Measurements from ENCODE around the gene LCN12.

Gene LCN12

GRCh38 chr9:136970361-136970760, 18.3 kb downstream of the LCN12 start:
- TF ChIP-seq CTCF (IDR thresholded peaks at IDR 0.05; ENCODE audit: insufficient read depth, low read depth, low read length, missing control alignments), result no peak
- DNase-seq (ENCODE audit: low read depth), result no peak
- no peak overlapping the region for H3K4me3 ChIP-seq (ENCODE audit: low read length)

DNA sequence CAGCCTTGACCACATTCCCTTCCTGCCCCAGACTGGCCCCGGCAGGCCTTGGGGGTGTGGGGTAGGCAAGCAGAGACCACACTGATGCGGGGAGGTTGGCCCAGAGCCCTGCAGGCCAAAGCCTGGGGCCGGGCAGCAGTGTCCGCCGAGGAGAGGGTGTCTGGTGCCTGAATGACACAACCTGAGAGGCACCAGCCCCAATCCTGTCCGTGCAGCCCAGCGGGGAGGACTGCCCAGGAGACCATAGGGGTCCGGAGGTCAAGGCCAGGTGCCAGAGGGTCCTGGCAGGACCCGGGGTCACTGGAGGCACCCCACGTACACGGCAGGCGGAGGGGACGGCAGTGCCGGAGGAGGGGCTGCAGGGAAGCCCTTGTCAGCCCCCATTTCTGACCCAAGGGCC, 19.7 kb downstream of the LCN12 start:
- H3K4me3 ChIP-seq (ENCODE audit: low read length), result no peak overlapping the region
- TF ChIP-seq CTCF (IDR thresholded peaks at IDR 0.05; ENCODE audit: insufficient read depth, low read depth, low read length, missing control alignments), result no peak
- DNase-seq (ENCODE audit: low read depth), result no peak

- DNase-seq (ENCODE audit: low read depth), result no peak
- TF ChIP-seq CTCF (IDR thresholded peaks at IDR 0.05; ENCODE audit: insufficient read depth, low read depth, low read length, missing control alignments), result no peak
- H3K4me3 ChIP-seq (ENCODE audit: low read length), result no peak overlapping the region
Observed at GRCh38 chr9:136972335-136972734, 20.3 kb downstream of the LCN12 start.

GRCh38 chr9:136972743-136973142, 20.7 kb downstream of the LCN12 start:
- DNase-seq (ENCODE audit: low read depth), result no peak
- TF ChIP-seq CTCF (IDR thresholded peaks at IDR 0.05; ENCODE audit: insufficient read depth, low read depth, low read length, missing control alignments), result no peak

DNA sequence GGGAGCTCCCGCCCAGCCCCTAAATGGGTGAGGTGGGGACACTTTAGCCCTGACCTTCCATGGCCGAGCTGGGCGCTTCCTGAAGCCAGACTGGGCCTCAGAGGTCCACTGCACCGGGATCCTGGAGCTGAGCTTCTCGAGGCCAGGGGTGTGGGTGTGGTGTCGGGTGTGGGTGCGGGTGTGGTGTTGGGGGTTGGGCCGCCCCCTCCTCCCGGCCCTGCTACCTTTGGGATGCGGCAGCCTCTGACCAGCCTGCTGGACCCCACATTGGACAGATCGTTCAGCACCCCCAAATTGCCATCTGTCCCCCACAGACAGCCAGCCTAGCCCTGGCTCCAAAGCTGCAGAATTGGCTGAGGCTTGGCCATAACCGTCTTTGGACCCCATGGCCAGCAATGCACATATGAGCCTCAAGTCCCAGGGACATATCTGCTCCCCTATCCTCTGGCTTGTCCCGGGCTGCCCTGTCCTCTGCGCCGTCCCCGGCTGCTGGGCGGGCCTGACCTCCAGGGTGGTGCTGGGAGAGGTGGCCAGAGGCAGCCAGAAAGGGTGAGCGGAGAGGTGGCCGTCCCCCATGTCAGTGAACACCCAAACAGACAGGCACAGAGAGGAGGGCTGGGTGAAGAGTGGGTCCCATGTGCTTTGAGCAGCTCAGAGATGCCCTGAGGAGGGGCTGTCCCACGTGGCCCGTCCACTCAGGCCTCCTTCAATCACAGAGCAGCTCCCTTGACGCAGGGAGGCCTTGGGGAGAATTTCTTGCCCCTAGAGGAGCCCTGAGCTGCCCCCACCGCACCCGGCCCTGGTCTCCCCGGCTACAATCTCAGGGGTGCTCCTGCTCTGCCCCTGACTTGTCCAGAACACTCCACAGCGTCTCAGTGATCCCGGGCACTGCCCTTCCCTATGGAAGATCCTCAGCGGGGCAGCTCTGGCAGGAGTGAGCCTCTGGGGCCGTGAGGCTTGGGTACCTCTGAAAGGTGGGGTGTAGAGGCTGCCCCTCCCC, 21.8 kb downstream of the LCN12 start:
- H3K4me3 ChIP-seq (ENCODE audit: low read length), result no peak overlapping the region
- no peak for TF ChIP-seq CTCF (IDR thresholded peaks at IDR 0.05; ENCODE audit: insufficient read depth, low read depth, low read length, missing control alignments)
- no peak for DNase-seq (ENCODE audit: low read depth)

More at GRCh38 chr9:136972743-136973142, 20.7 kb downstream of the LCN12 start:
- no peak overlapping the region for H3K4me3 ChIP-seq (ENCODE audit: low read length)

DNA sequence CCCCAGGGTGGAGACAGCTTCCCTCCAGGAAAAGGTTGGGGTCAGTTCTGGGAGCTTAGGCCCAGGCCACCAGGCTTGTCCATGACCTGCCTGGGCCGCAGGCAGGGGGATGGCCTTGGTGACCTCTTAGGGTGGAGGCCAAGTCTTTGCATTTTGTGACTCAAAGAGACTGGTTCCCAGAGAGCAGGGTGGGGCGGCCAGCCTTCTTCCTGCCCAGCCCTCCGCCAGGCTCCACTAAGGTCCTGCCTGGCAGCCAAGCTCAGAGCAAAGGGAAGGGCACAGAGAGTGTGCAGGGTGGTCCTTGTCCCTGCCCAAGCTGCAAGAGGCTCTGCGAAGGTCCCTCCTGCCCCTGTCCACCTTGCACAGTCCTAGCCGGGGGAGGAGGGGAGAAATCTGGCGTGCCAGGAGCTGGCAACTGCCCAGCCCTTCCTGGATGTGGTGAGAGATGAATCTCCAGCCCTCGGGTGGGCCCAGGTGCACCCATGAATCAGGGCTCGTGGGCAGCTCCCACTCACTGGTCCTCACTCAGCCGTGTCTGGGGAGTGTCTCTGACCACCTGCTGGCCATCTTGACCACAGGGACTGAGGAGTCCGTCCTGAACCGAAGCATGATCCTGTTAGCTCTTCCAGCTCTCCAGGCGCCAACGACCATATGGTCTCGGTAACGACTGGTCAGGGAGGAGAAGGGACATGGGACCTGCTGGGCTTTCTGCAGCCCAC, 22.9 kb downstream of the LCN12 start:
- TF ChIP-seq CTCF (IDR thresholded peaks at IDR 0.05; ENCODE audit: insufficient read depth, low read depth, low read length, missing control alignments), result no peak
- no peak overlapping the region for H3K4me3 ChIP-seq (ENCODE audit: low read length)
- DNase-seq (ENCODE audit: low read depth), result peak; percentile 27

Measured in epithelial cell of esophagus (primary cell).